ENCODE results near the gene FXYD5. TPM values are rescaled to one million over a fixed set of nuclear protein-coding genes. Genes with fewer than 3 reads are reported as not detected.

The FXYD5 gene
- total RNA-seq, 2 experiments from 2014 or later, result 82.1 to 147 TPM

GRCh38 chr19:35167251-35168119 is 12.9 kb downstream of the FXYD5 start:
- Histone ChIP-seq H4K20me1 (ENCODE audit: insufficient read depth, low read length) (no peaks in the 10 kb centered on the region), H3K79me2 (ENCODE audit: insufficient read depth, low read depth, low read length) (no peaks in the 10 kb centered on the region), H3K4me3 (ENCODE audit: low read depth, low read length, poor library complexity, severe bottlenecking) (no peak overlapping the region), H3K4me1 (ENCODE audit: insufficient read depth, low read length, poor library complexity, severe bottlenecking) (no peaks in the 10 kb centered on the region), H3K9me2 (ENCODE audit: insufficient read depth, low read length) (no peaks in the 10 kb centered on the region), H2AFZ (ENCODE audit: low read length) (no peak overlapping the region), H3K27ac (ENCODE audit: low read depth, low read length, poor library complexity, severe bottlenecking) (no peak overlapping the region), H3K4me2 (ENCODE audit: low read length) (no peak overlapping the region), H3K9me3 (ENCODE audit: low read length) (peaks cover 20% of the 10 kb centered on the region; the same call in 1 of the 2 replicates), H3K36me3 (ENCODE audit: insufficient read depth, low read length) (peaks cover 86% of the 10 kb centered on the region)
- TF ChIP-seq CTCF (conservative IDR thresholded peaks at IDR 0.05; ENCODE audit: low read length) (no peak), EZH2phosphoT487 (IDR thresholded peaks at IDR 0.05; ENCODE audit: borderline replicate concordance, low read depth, low read length) (no peak)
- intact Hi-C loops (cut with micrococcal nuclease; ENCODE audit: unreplicated experiment), result no loop called here
- CTCF ChIA-PET (ENCODE audit: unreplicated experiment), result no interaction called here
- POLR2A ChIA-PET, result interaction anchor here (0.5 to 0.6 kb wide), 2 partner anchors 25 to 53 kb away, joined by 3 read pairs; no protein-coding TSS in a partner anchor
- BruUV-seq (replicated peaks), result no TSS peak
- no peak for DNase-seq (ENCODE audit: low spot score)

GRCh38 chr19:35168196-35168595 is 13.7 kb downstream of the FXYD5 start:
- ChIA-PET POLR2A (interaction anchor here (0.5 to 0.6 kb wide), 2 partner anchors 26 to 210 kb away, joined by 3 read pairs; no protein-coding TSS in a partner anchor), CTCF (ENCODE audit: unreplicated experiment) (interaction anchor here (1.1 kb wide), 1 partner anchor 35 kb away, joined by 3 read pairs; no protein-coding TSS in a partner anchor)
- no peaks in the 10 kb centered on the region for H3K9me2 ChIP-seq (ENCODE audit: insufficient read depth, low read length)
- TF ChIP-seq CTCF (conservative IDR thresholded peaks at IDR 0.05; ENCODE audit: low read length), result no peak
- TF ChIP-seq EZH2phosphoT487 (IDR thresholded peaks at IDR 0.05; ENCODE audit: borderline replicate concordance, low read depth, low read length), result no peak
- DNase-seq (ENCODE audit: low spot score), result no peak
- H3K4me1 ChIP-seq (ENCODE audit: insufficient read depth, low read length, poor library complexity, severe bottlenecking), result no peaks in the 10 kb centered on the region
- H3K4me3 ChIP-seq (ENCODE audit: low read depth, low read length, poor library complexity, severe bottlenecking), result no peak overlapping the region
- H3K9me3 ChIP-seq (ENCODE audit: low read length), result peaks cover 20% of the 10 kb centered on the region; the same call in 1 of the 2 replicates
- no peaks in the 10 kb centered on the region for H4K20me1 ChIP-seq (ENCODE audit: insufficient read depth, low read length)
- intact Hi-C loops (cut with micrococcal nuclease; ENCODE audit: unreplicated experiment), result no loop called here
- no TSS peak for BruUV-seq (replicated peaks)
- peaks cover 79% of the 10 kb centered on the region for H3K36me3 ChIP-seq (ENCODE audit: insufficient read depth, low read length)
- H2AFZ ChIP-seq (ENCODE audit: low read length), result no peak overlapping the region
- H3K27ac ChIP-seq (ENCODE audit: low read depth, low read length, poor library complexity, severe bottlenecking), result no peak overlapping the region
- H3K4me2 ChIP-seq (ENCODE audit: low read length), result no peak overlapping the region
- no peaks in the 10 kb centered on the region for H3K79me2 ChIP-seq (ENCODE audit: insufficient read depth, low read depth, low read length)
